ENCODE results near the gene ROR2. TPM values are rescaled to one million over a fixed set of nuclear protein-coding genes. Genes with fewer than 3 reads are reported as not detected.
A peak's percentile ranks its signal among the peaks of the same experiment; 100 is the strongest.

Gene ROR2
- total RNA-seq, 1 experiment from 2014 or later, result 2.7 TPM

- H4K91ac ChIP-seq (ENCODE audit: insufficient read length, low read depth, low read length), result no peak overlapping the region
- no peaks in the 10 kb centered on the region for H3K9me3 ChIP-seq (ENCODE audit: control insufficient read depth, low read depth, low read length)
- H4K20me1 ChIP-seq (ENCODE audit: control insufficient read depth, insufficient read depth, insufficient read length), result no peaks in the 10 kb centered on the region
- no peaks in the 10 kb centered on the region for H3K79me2 ChIP-seq (ENCODE audit: insufficient read depth, low read length)
- H3K27ac ChIP-seq (ENCODE audit: insufficient read length, low read depth, low read length), result no peak overlapping the region
- H2BK5ac ChIP-seq (ENCODE audit: insufficient read length, low read length), result no peak overlapping the region
- H3K23ac ChIP-seq (ENCODE audit: insufficient read length, low read depth, low read length), result no peak overlapping the region
- WGBS (ENCODE audit: extremely low coverage, insufficient read length, low lambda C conversion rate), result no CpG with 5 or more reads among the region's 9 CpGs
- no peak for TF ChIP-seq CTCF (conservative IDR thresholded peaks at IDR 0.05)
- H2BK15ac ChIP-seq (ENCODE audit: low read depth, low read length), result no peak overlapping the region
- no peak overlapping the region for H3K14ac ChIP-seq (ENCODE audit: insufficient read depth, low read length)
- no peak overlapping the region for H3K9ac ChIP-seq (ENCODE audit: extremely low read depth, insufficient read length, low read length)
- no peaks in the 10 kb centered on the region for H3K23me2 ChIP-seq (ENCODE audit: insufficient read length, low read depth, low read length, poor library complexity, severe bottlenecking)
- H3K56ac ChIP-seq (ENCODE audit: insufficient read length, low read depth, low read length), result no peak overlapping the region
- H3K27me3 Mint-ChIP-seq (ENCODE audit: low read depth), result peaks cover 15% of the 10 kb centered on the region
- H2BK20ac ChIP-seq (ENCODE audit: low read depth, low read length, poor library complexity, severe bottlenecking), result no peak overlapping the region
- H3K27ac Mint-ChIP-seq, result no peak overlapping the region
- H2BK120ac ChIP-seq (ENCODE audit: low read depth, low read length, poor library complexity, severe bottlenecking), result no peak overlapping the region
- H3K79me1 ChIP-seq (ENCODE audit: insufficient read depth, low read depth, low read length, poor library complexity, severe bottlenecking), result no peaks in the 10 kb centered on the region
- no peak overlapping the region for H3T11ph ChIP-seq (ENCODE audit: low read length)
- H4K8ac ChIP-seq (replicated peaks; ENCODE audit: insufficient read length, low read depth, low read length), result no peak overlapping the region
- H4K5ac ChIP-seq (ENCODE audit: insufficient read length, low read depth, low read length), result no peak overlapping the region
- DNase-seq, result no peak
- H3K4ac ChIP-seq (ENCODE audit: low read depth, low read length), result no peak overlapping the region
- H3K27me3 ChIP-seq (ENCODE audit: insufficient read depth, low read length), result no peaks in the 10 kb centered on the region
- peaks cover 3 to 4% of the 10 kb centered on the region in 2 experiments for H3K9me3 Mint-ChIP-seq
- no peak overlapping the region for H3K4me2 ChIP-seq (ENCODE audit: insufficient read depth, insufficient read length, low read length)
- H3K4me1 Mint-ChIP-seq, result peaks cover 15 to 25% of the 10 kb centered on the region in 2 experiments
- H2AFZ ChIP-seq (ENCODE audit: low read length), result no peak overlapping the region
- H3K36me3 Mint-ChIP-seq (ENCODE audit: insufficient read depth in 1 of 3, low read depth in 3 of 3), result peaks cover 0 to 8% (median 2%) of the 10 kb centered on the region in 3 experiments; a peak in 3 of 7 replicates
- no peak overlapping the region for H3K18ac ChIP-seq (ENCODE audit: insufficient read length, low read depth, low read length)
- peak overlapping the region in 1 of 2 experiments; percentile 29; a peak in 1 of 5 replicates for H3K4me3 Mint-ChIP-seq
- H2AK5ac ChIP-seq (ENCODE audit: insufficient read length, low read length), result no peak overlapping the region
- H3K4me1 ChIP-seq (ENCODE audit: insufficient read depth, low read length), result no peaks in the 10 kb centered on the region; the same call in 1 of the 2 replicates
- no peak overlapping the region for H2BK12ac ChIP-seq (ENCODE audit: insufficient read length, low read depth, low read length)
Observed at GRCh38 chr9:91937056-91937455, 13.0 kb downstream of the ROR2 start.
